Stomach (tissue), 9 donors: ENCODE data around the gene ACCS. TPM values are rescaled to one million over a fixed set of nuclear protein-coding genes. Genes with fewer than 3 reads are reported as not detected.

ENCODE experiments used
- DNase-seq, 2 donors: peaks; one replicate each; pipeline versions ENCODE4 v3.0.0 to v3.0.0-alpha.2; 2013 to 2019
- H3K27ac ChIP-seq, 5 donors: fragments of 200-600 bp in 4 of 5; sonication (generic) in 4 of 5; one replicate each; pipeline ENCODE4 v1.5.1; 2013 to 2019; ENCODE audit warnings: mild to moderate bottlenecking in 1 of 5, moderate library complexity in 1 of 5
- H3K27me3 ChIP-seq, 3 donors: fragments of 200-600 bp; sonication (generic); one replicate each; pipeline ENCODE4 v1.5.1; 2017 to 2019; ENCODE audit warnings: mixed run types in 1 of 3
- H3K36me3 ChIP-seq, 4 donors: fragments of 200-600 bp; sonication (generic); 1 replicate in 3 of 4; 2 replicates in 1 of 4; pipeline ENCODE4 v1.5.1; 2016 to 2019
- H3K4me1 ChIP-seq, 4 donors: fragments of 200-600 bp; sonication (generic); one replicate each; pipeline ENCODE4 v1.5.1; 2016 to 2019
- H3K4me3 ChIP-seq, 4 donors: fragments of 200-600 bp; sonication (generic) in 3 of 4; one replicate each; pipeline ENCODE4 v1.5.1; 2016 to 2019; ENCODE audit warnings: mild to moderate bottlenecking in 1 of 4
- H3K9me3 ChIP-seq, 4 donors: fragments of 200-600 bp; sonication (generic); one replicate each; pipeline ENCODE4 v1.5.1; 2016 to 2019
- CTCF ChIP-seq, 7 experiments: fragments of 450-650 bp in 4 of 7; fragments of 200-600 bp in 3 of 7; sonication (generic) in 3 of 7; IDR thresholded peaks; one replicate each; pipeline ENCODE4 v1.5.1; 2016 to 2019; ENCODE audit warnings: antibody characterized with exemption in 7 of 7, control low read depth in 2 of 7, mild to moderate bottlenecking in 1 of 7
- EP300 ChIP-seq: sonication (generic); formaldehyde crosslinking; IDR thresholded peaks from one replicate; pipeline ENCODE4 v1.6.1; 2017; ENCODE audit warnings: antibody characterized with exemption
- POLR2A ChIP-seq, 4 donors: fragments of 450-650 bp; IDR thresholded peaks; one replicate each; pipeline ENCODE4 v1.6.1; 2016; ENCODE audit warnings: antibody characterized with exemption in 4 of 4, control low read depth in 2 of 4, mild to moderate bottlenecking in 1 of 4, moderate library complexity in 1 of 4
- POLR2AphosphoS5 ChIP-seq, 3 donors: sonication (generic); formaldehyde crosslinking; IDR thresholded peaks; one replicate each; pipeline ENCODE4 v1.6.1; 2016; ENCODE audit warnings: antibody characterized with exemption in 3 of 3
- WGBS, 5 donors: extraction: QIAGEN DNeasy Blood & Tissue Kit in 3 of 5; methylation state at CpG; one replicate each; pipeline versions ENCODE4 v1.1.5 to v1.1.7; 2013 to 2018; 5-methylcytosine and 5-hydroxymethylcytosine counted together
- intact Hi-C: fragments of 100-400 bp; cut with DNase I; formaldehyde crosslinking; loops from one replicate; pipeline ENCODE4 v1.15.1; 2023; ENCODE audit warnings: low total_unique reads
- polyA plus RNA-seq, 3 donors: library from polyadenylated mRNA; stranded (reverse); fragments of 200-250 nt; gene quantifications; one replicate each; pipeline ENCODE4 v1.2.3, GENCODE V29; 2013
- total RNA-seq, 5 donors: library from RNA; depleted of rRNA; stranded (reverse); fragments of >200 nt; gene quantifications; one replicate each; pipeline versions ENCODE4 v1.1.0 to v1.2.3, GENCODE V29; 2014 to 2016
- donor health status: healthy with polysubstance abuse.
- donor health status: Bipolar disorder and iron deficiency.
- donor health status: healthy.

Gene ACCS
- total and polyA plus RNA-seq, 8 donors, result 14.7 to 71.1 (median 28.0) TPM

GRCh38 chr11:44071157-44071556 lies 5.1 kb downstream of the ACCS start:
- Histone ChIP-seq H3K4me1 (peaks cover 5 to 18% (median 7%) of the 10 kb centered on the region in 4 donors), H3K27ac (no peak overlapping the region), H3K36me3 (peaks cover 20 to 56% (median 52%) of the 10 kb centered on the region in 4 donors), H3K4me3 (no peak overlapping the region), H3K27me3 (no peaks in the 10 kb centered on the region), H3K9me3 (no peaks in the 10 kb centered on the region)
- WGBS, 5 donors, result 81 to 91% (median 89%) methylated on average over 3 of the region's 3 CpGs
- DNase-seq, result no peak
- TF ChIP-seq POLR2AphosphoS5 (IDR thresholded peaks at IDR 0.05), result no peak
- TF ChIP-seq EP300, result no peak
- no peak for TF ChIP-seq POLR2A (IDR thresholded peaks at IDR 0.05)
- no peak for TF ChIP-seq CTCF (IDR thresholded peaks at IDR 0.05)
- intact Hi-C loops, result no loop called here

- DNase-seq, result no peak
- Histone ChIP-seq H3K4me3 (no peak overlapping the region), H3K36me3 (peaks cover 20 to 75% (median 67%) of the 10 kb centered on the region in 4 donors), H3K9me3 (no peaks in the 10 kb centered on the region), H3K4me1 (peaks cover 0 to 2% (median 0%) of the 10 kb centered on the region in 4 donors), H3K27me3 (no peaks in the 10 kb centered on the region), H3K27ac (no peak overlapping the region)
- WGBS, 5 donors, result 88 to 98% (median 96%) methylated on average over 8 of the region's 8 CpGs
- intact Hi-C loops, result no loop called here
- TF ChIP-seq POLR2AphosphoS5 (IDR thresholded peaks at IDR 0.05) (no peak), POLR2A (IDR thresholded peaks at IDR 0.05) (no peak)
Measured at GRCh38 chr11:44072757-44073658, 6.9 kb downstream of the ACCS start.

DNA sequence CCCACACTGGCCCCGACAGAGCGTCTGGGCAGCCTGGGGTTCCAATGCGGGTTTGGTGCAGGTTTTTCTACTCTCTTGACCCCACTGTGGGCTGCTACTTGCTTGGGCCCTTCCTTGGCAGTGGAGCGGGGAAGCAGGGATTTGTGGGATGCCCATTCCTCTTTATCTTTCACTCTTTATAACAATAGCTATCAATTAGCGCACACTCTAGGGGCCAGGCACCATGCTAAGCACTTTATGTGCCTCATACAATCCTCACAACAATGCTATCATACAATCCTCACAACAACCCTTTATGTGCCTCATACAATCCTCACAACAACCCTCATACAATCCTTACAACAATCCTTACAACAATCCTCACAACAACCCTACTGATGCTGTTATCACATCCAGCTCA lies 12.7 kb downstream of the ACCS start:
- H3K27ac ChIP-seq, result no peak overlapping the region
- intact Hi-C loops, result no loop called here
- H3K27me3 ChIP-seq, result no peaks in the 10 kb centered on the region
- H3K4me3 ChIP-seq, result no peak overlapping the region
- peaks cover 0 to 3% (median 0%) of the 10 kb centered on the region in 4 donors for H3K4me1 ChIP-seq
- DNase-seq, result no peak
- WGBS, 5 donors, result 91 to 99% (median 95%) methylated on average over 5 of the region's 5 CpGs
- H3K9me3 ChIP-seq, result no peaks in the 10 kb centered on the region
- TF ChIP-seq POLR2AphosphoS5 (IDR thresholded peaks at IDR 0.05) (no peak), EP300 (no peak), POLR2A (IDR thresholded peaks at IDR 0.05) (no peak), CTCF (IDR thresholded peaks at IDR 0.05) (no peak)
- peaks cover 16 to 98% (median 91%) of the 10 kb centered on the region in 4 donors for H3K36me3 ChIP-seq

GRCh38 chr11:44079376-44079775 lies 13.3 kb downstream of the ACCS start:
- 88 to 94% (median 92%) methylated on average over 6 of the region's 6 CpGs for WGBS, 5 donors
- Histone ChIP-seq H3K27me3 (no peaks in the 10 kb centered on the region), H3K36me3 (peaks cover 12 to 98% (median 89%) of the 10 kb centered on the region in 4 donors), H3K4me1 (peaks cover 0 to 5% (median 0%) of the 10 kb centered on the region in 4 donors), H3K9me3 (no peaks in the 10 kb centered on the region), H3K4me3 (no peak overlapping the region), H3K27ac (no peak overlapping the region)
- TF ChIP-seq CTCF (IDR thresholded peaks at IDR 0.05) (no peak), POLR2A (IDR thresholded peaks at IDR 0.05) (no peak), POLR2AphosphoS5 (IDR thresholded peaks at IDR 0.05) (no peak), EP300 (no peak)
- intact Hi-C loops, result no loop called here
- no peak for DNase-seq
